K562 (cell line): ENCODE results near the gene SIK3. TPM values are rescaled to one million over a fixed set of nuclear protein-coding genes. Genes with fewer than 3 reads are reported as not detected.
A peak's percentile ranks its signal among the peaks of the same experiment; 100 is the strongest.

Experiments used
- ATAC-seq: fragments of 200-7000 bp; cut with Tn5 transposase; 3 replicates; pipeline ENCODE4 v1.9.1; 2020; ENCODE audit warnings: moderate library complexity
- BruUV-seq: library from RNA; stranded (reverse); fragments of 400-500 nt; replicated peaks from 2 replicates; lab custom pipeline; 2021; lab: Mats Ljungman, UMichigan
- CTCF ChIA-PET: fragments of 300-600 bp; formaldehyde crosslinking; extraction: SDS; loops from one replicate; lab custom pipeline; 2021; ENCODE audit warnings: low intra/inter-chr PET ratio; lab: Yijun Ruan, JAX
- POLR2A ChIA-PET: fragments of 300-600, 350-650 bp; sonication (Branson Sonifier 250); formaldehyde crosslinking; extraction: SDS; loops from one replicate; lab custom pipeline; 2021; ENCODE audit warnings: antibody characterized with exemption, inconsistent platforms; lab: Yijun Ruan, JAX
- DNase-seq, 4 experiments: peaks; one replicate each; pipeline versions ENCODE4 v3.0.0 to v3.0.0-alpha.2; 2011 to 2018; ENCODE audit warnings: low spot score in 3 of 4, mixed read lengths in 3 of 4; ENCODE audit errors: extremely low read depth in 1 of 4
- FAIRE-seq: peaks from 2 replicates; lab custom pipeline; 2011; peaks lifted over from hg19 to GRCh38; lab: Jason Lieb, UNC
- H2AFZ ChIP-seq: 2 replicates; pipeline ENCODE4 v1.6.0; 2011; ENCODE audit warnings: low read depth, low read length, control low read depth, inconsistent platforms
- H3K27ac ChIP-seq: fragments of 200-600 bp; 3 replicates; pipeline ENCODE4 v1.8.0; 2011; ENCODE audit warnings: low read depth, mild to moderate bottlenecking, control low read depth, inconsistent platforms, low read length, moderate library complexity, mixed read lengths; ENCODE audit errors: extremely low read depth
- H3K27me3 ChIP-seq, 2 experiments: fragments of 300-600 bp in 1 of 2; 2 replicates in 1 of 2; 3 replicates in 1 of 2; pipeline versions ENCODE4 v1.6.0 to v1.8.0; 2011; ENCODE audit warnings: inconsistent platforms in 2 of 2, low read length in 2 of 2, mild to moderate bottlenecking in 1 of 2, mixed read lengths in 1 of 2, moderate library complexity in 1 of 2; ENCODE audit not compliant: control insufficient read depth in 2 of 2, insufficient read depth in 2 of 2
- H3K36me3 ChIP-seq: fragments of 300-600 bp; 3 replicates; pipeline ENCODE4 v1.8.0; 2011; ENCODE audit warnings: mild to moderate bottlenecking, low read length, inconsistent platforms; ENCODE audit not compliant: control insufficient read depth, insufficient read depth
- H3K4me1 ChIP-seq, 2 experiments: fragments of 200-600 bp in 1 of 2; replicated peaks in 1 of 2; 2 replicates in 1 of 2; 3 replicates in 1 of 2; pipeline versions ENCODE4 v1.5.1 to v1.8.0; 2011; ENCODE audit warnings: inconsistent platforms in 2 of 2, low read length in 2 of 2, mild to moderate bottlenecking in 1 of 2, mixed read lengths in 1 of 2, moderate library complexity in 1 of 2; ENCODE audit not compliant: control insufficient read depth in 2 of 2, insufficient read depth in 2 of 2
- H3K4me2 ChIP-seq: 2 replicates; pipeline ENCODE4 v1.6.1; 2011; ENCODE audit warnings: low read length, control low read depth, inconsistent platforms, mixed read lengths; ENCODE audit not compliant: insufficient read depth
- H3K4me3 ChIP-seq: fragments of 200-600 bp; sonication (generic), shearing (Covaris generic); 2 replicates; pipeline ENCODE4 v1.5.1; 2016; ENCODE audit warnings: control low read depth, inconsistent platforms
- H3K79me2 ChIP-seq: fragments of 200-600 bp; 3 replicates; pipeline ENCODE4 v1.8.0; 2011; ENCODE audit warnings: low read length, inconsistent platforms; ENCODE audit not compliant: control insufficient read depth, insufficient read depth
- H3K9ac ChIP-seq, 2 experiments: 2 replicates each; pipeline versions ENCODE4 v1.6.0 to v1.6.1; 2011; ENCODE audit warnings: low read depth in 2 of 2, low read length in 2 of 2, control low read depth in 1 of 2, inconsistent platforms in 1 of 2, mild to moderate bottlenecking in 1 of 2, mixed read lengths in 1 of 2; ENCODE audit not compliant: insufficient read depth in 1 of 2
- H3K9me1 ChIP-seq: one replicate; pipeline ENCODE4 v1.6.0; 2011; ENCODE audit warnings: inconsistent platforms, mild to moderate bottlenecking, low read length, moderate library complexity; ENCODE audit not compliant: control insufficient read depth, insufficient read depth
- H3K9me3 ChIP-seq: replicated peaks from 2 replicates; pipeline ENCODE4 v1.5.1; 2011; ENCODE audit warnings: low read depth, low read length, inconsistent platforms; ENCODE audit not compliant: control insufficient read depth, insufficient read depth
- H4K20me1 ChIP-seq: replicated peaks from 2 replicates; pipeline ENCODE4 v1.6.1; 2011; ENCODE audit warnings: low read length, inconsistent platforms, mixed read lengths; ENCODE audit not compliant: control insufficient read depth, insufficient read depth
- CHD4 ChIP-seq: fragments of 200-600 bp; sonication (generic); IDR thresholded peaks from 3 replicates; pipeline ENCODE4 v1.6.1; 2012; ENCODE audit warnings: low read depth, mild to moderate bottlenecking, mixed read lengths, low read length, inconsistent platforms; ENCODE audit not compliant: insufficient read depth, insufficient replicate concordance, poor library complexity, severe bottlenecking
- DPF2 ChIP-seq: fragments of 450-650 bp; IDR thresholded peaks from 2 replicates; pipeline ENCODE4 v1.6.1; 2016
- FOXM1 ChIP-seq, 2 experiments: fragments of 450-650 bp in 1 of 2; sonication (generic) in 1 of 2; formaldehyde crosslinking in 1 of 2; IDR thresholded peaks; 2 replicates each; pipeline versions ENCODE4 v1.6.1 to v1.9.0; 2017 to 2022; ENCODE audit warnings: low read depth in 2 of 2, mild to moderate bottlenecking in 2 of 2, missing genetic modification reagents in 1 of 2, moderate library complexity in 1 of 2
- HMGN3 ChIP-seq: IDR thresholded peaks from 2 replicates; pipeline ENCODE4 v1.6.1; 2011; ENCODE audit warnings: borderline replicate concordance, low read depth, mild to moderate bottlenecking, mixed read lengths, low read length; ENCODE audit not compliant: insufficient read length; ENCODE audit errors: extremely low read depth
- HNRNPL ChIP-seq: fragments of 200-400 bp; formaldehyde crosslinking; IDR thresholded peaks from 2 replicates; pipeline ENCODE4 v1.6.1; 2017; ENCODE audit warnings: low read depth, mild to moderate bottlenecking, low read length
- JUNB ChIP-seq: fragments of 450-650 bp; formaldehyde crosslinking; conservative IDR thresholded peaks from 2 replicates; pipeline ENCODE4 v1.4.0; 2020; ENCODE audit warnings: mild to moderate bottlenecking
- POLR2AphosphoS5 ChIP-seq: IDR thresholded peaks from 2 replicates; pipeline ENCODE4 v1.6.1; 2011; ENCODE audit warnings: mild to moderate bottlenecking, low read depth, low read length, moderate library complexity; ENCODE audit not compliant: control insufficient read depth, insufficient read depth
- RB1 ChIP-seq: fragments of 450-650 bp; IDR thresholded peaks from 2 replicates; pipeline ENCODE4 v1.6.1; 2017; ENCODE audit warnings: low read depth, mild to moderate bottlenecking
- RFX1 ChIP-seq: fragments of 450-650 bp; IDR thresholded peaks from 2 replicates; pipeline ENCODE4 v1.6.1; 2016; ENCODE audit warnings: mild to moderate bottlenecking, moderate library complexity
- SMARCC2 ChIP-seq: fragments of 450-650 bp; IDR thresholded peaks from 2 replicates; pipeline ENCODE4 v1.6.1; 2017; ENCODE audit warnings: antibody characterized with exemption, moderate library complexity, mild to moderate bottlenecking, low read depth
- TEAD1 ChIP-seq, 2 experiments: fragments of 450-650 bp in 1 of 2; sonication (generic) in 1 of 2; formaldehyde crosslinking; IDR thresholded peaks; 2 replicates each; pipeline versions ENCODE4 v1.4.0 to v1.8.0; 2020 to 2022; ENCODE audit warnings: mild to moderate bottlenecking in 2 of 2, missing genetic modification reagents in 1 of 2
- TEAD2 ChIP-seq: fragments of 450-650 bp; IDR thresholded peaks from 2 replicates; pipeline ENCODE4 v1.6.1; 2016; ENCODE audit warnings: missing genetic modification characterization, control low read depth, missing compliant biosample characterization
- THRAP3 ChIP-seq: fragments of 450-650 bp; IDR thresholded peaks from 2 replicates; pipeline ENCODE4 v1.6.1; 2016; ENCODE audit warnings: mild to moderate bottlenecking, inconsistent platforms, borderline replicate concordance
- ZNF41 ChIP-seq: fragments of 250-450 bp; sonication (Bioruptor Pico); conservative IDR thresholded peaks from 2 replicates; pipeline ENCODE4 v1.4.0; 2020; ENCODE audit warnings: mild to moderate bottlenecking
- ZNF668 ChIP-seq: fragments of 250-450 bp; sonication (Bioruptor Pico); IDR thresholded peaks from 2 replicates; pipeline ENCODE4 v1.8.0; 2022; ENCODE audit warnings: mild to moderate bottlenecking, inconsistent platforms
- ZNF707 ChIP-seq: fragments of 250-450 bp; sonication (Bioruptor Pico); conservative IDR thresholded peaks from 2 replicates; pipeline ENCODE4 v1.8.0; 2022; ENCODE audit warnings: inconsistent platforms, mild to moderate bottlenecking, moderate library complexity
- WGBS: fragments of 100-300 bp; shearing (Covaris generic); methylation state at CpG from one replicate; pipeline ENCODE4 v1.1.6; 2016; ENCODE audit warnings: low coverage, mixed read lengths; ENCODE audit not compliant: insufficient coverage; ENCODE audit errors: missing lambda C conversion rate; 5-methylcytosine and 5-hydroxymethylcytosine counted together
- in situ Hi-C: fragments of 300-500 bp; cut with MboI; formaldehyde crosslinking; loops from 4 replicates; pipeline ENCODE4 v1.15.0; 2018; ENCODE audit warnings: inconsistent platforms, mixed read lengths
- intact Hi-C: fragments of 100-400 bp; cut with micrococcal nuclease; formaldehyde crosslinking; loops from 2 replicates; pipeline ENCODE4 v1.14.2; 2022
- polyA plus RNA-seq, 8 experiments: library from polyadenylated mRNA; depleted of rRNA in 4 of 8; stranded (reverse) in 5 of 8; unstranded in 3 of 8; fragments of >200 nt; fragmentation: Nextera tagmentation in 2 of 8; fragmentation: Illumina TruSeq in 1 of 8; extraction: Ambion mirVana in 2 of 8; extraction: Trizol in 1 of 8; gene quantifications; 2 replicates each; pipeline versions ENCODE4 v1.2.1 to v1.2.3, GENCODE V29; 2011 to 2014; ENCODE audit warnings: inconsistent platforms in 1 of 8, missing spikeins in 1 of 8
- total RNA-seq, 7 experiments: library from RNA; depleted of rRNA in 6 of 7; stranded (reverse); fragments of >200 nt in 6 of 7; fragmentation: Illumina TruSeq in 2 of 7; extraction: Trizol in 2 of 7; gene quantifications; 2 replicates each; pipeline versions ENCODE4 v1.2.1 to v1.2.3, GENCODE V29; 2011 to 2021; ENCODE audit warnings: low replicate concordance in 1 of 7
- TF ChIP-seq, protein P1 (sequence below): sonication (generic); formaldehyde crosslinking; IDR thresholded peaks from 2 replicates; pipeline ENCODE4 v1.8.0; 2022; ENCODE audit warnings: missing genetic modification reagents, mild to moderate bottlenecking, borderline replicate concordance
- TF ChIP-seq, protein P2 (sequence below): fragments of 250-450 bp; sonication (Bioruptor Pico); IDR thresholded peaks from 2 replicates; pipeline ENCODE4 v1.4.0; 2020; ENCODE audit warnings: borderline replicate concordance

SIK3 gene
- total and polyA plus RNA-seq, 9 of the 15 experiments (the other 6 are each of a cell fraction or from before 2014, with no cell fraction given), result 1.6 to 21.6 (median 8.0) TPM

DNA sequence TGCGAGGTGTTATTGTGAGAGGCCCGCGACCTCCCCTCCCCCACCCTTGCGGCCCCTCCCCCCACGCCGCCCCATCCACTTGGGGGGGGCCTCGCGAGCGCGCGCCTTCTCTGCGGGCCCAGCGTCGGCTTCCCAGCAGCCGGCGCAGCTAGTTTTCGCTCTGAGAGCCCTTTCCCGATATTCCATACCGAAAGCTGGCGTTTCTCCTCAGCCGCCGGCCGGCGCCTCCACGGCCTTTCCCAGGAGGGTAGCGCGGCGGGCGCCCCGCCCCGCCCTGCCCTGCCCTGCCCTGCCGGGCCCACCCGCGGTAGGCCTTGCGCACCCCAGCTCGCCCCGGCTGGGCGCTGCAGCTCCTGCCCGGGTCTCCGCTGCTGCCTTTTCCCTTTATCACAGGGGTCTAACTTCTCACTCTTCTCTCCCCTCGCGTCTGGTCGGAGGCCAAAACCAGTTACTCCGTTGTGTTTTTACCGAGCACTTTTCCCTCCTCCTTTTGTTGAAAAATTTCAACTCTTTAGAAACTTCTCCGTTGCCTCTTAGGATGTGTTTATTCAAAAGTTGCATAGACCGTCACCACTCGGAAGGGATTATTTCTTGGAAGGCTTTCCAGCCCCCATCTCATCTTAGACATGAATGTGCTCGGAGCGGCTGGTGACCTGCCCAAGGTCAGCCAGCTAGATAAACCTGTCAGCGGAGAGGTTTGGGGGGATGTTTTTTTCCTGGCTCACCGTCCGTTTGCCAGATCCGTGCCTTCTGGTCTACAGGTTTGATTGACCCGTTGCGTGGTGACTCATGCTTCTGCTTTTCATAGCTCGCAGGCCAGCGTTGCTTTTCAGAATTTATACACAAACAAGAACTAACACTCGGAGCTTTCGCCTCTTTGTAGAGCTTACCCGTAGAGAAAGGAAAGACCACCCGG, 46.5 kb upstream of the SIK3 start:
- Histone ChIP-seq H3K4me1 (peaks cover 10 to 13% of the 10 kb centered on the region in 2 experiments; a peak in 4 of 5 replicates), H2AFZ (peak overlapping the region; percentile 99), H3K27me3 (no peaks in the 10 kb centered on the region), H3K4me2 (peak overlapping the region; percentile 100), H4K20me1 (peaks cover 6% of the 10 kb centered on the region), H3K4me3 (peak overlapping the region; percentile 89), H3K27ac (peak overlapping the region; percentile 88), H3K9me3 (no peaks in the 10 kb centered on the region), H3K9ac (peak overlapping the region; percentile 90 to 92), H3K79me2 (peaks cover 61% of the 10 kb centered on the region), H3K9me1 (no peaks in the 10 kb centered on the region), H3K36me3 (peaks cover 35% of the 10 kb centered on the region)
- FAIRE-seq (peak; percentile 73), DNase-seq (peak; percentile 49 to 83 (median 63)), ATAC-seq (peak; percentile 83)
- under 1% methylated on average over 38 of the region's 62 CpGs for WGBS
- CTCF ChIA-PET, result interaction anchor here (0.5 kb wide), 1 partner anchor 138 kb away, joined by 3 read pairs; no protein-coding TSS in a partner anchor
- intact Hi-C loops, result loop anchor here (1.0 to 2.0 kb wide), 2 partner anchors 34 to 80 kb away; partner anchors contain the start of gene SIDT2
- no TSS peak for BruUV-seq
- POLR2A ChIA-PET, result interaction anchor here (0.6 to 2.7 kb wide), 16 partner anchors 9 to 402 kb away, joined by 3 to 18 read pairs (median 4); partner anchors contain the start of genes CEP164 and SIDT2
- in situ Hi-C loops, result no loop called here
- peak; percentile 54 for TF ChIP-seq HMGN3
- 0 out of 2 replicates have a peak, but pooled peaks have one; percentile 15 for TF ChIP-seq FOXM1 (IDR thresholded peaks at IDR 0.05; ENCODE audit: low read depth)
- TF ChIP-seq FOXM1 (CRISPR knock-in tag; IDR thresholded peaks at IDR 0.05; ENCODE audit: low read depth), result no peak
- no peak for TF ChIP-seq ZNF707 (CRISPR knock-in tag)
- TF ChIP-seq, protein P1, sequence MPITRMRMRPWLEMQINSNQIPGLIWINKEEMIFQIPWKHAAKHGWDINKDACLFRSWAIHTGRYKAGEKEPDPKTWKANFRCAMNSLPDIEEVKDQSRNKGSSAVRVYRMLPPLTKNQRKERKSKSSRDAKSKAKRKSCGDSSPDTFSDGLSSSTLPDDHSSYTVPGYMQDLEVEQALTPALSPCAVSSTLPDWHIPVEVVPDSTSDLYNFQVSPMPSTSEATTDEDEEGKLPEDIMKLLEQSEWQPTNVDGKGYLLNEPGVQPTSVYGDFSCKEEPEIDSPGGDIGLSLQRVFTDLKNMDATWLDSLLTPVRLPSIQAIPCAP (CRISPR knock-in tag), result no peak
- 0 out of 4 replicates have a peak, but pooled peaks of 1 of the 2 experiments have one; percentile 71 for TF ChIP-seq TEAD1 (CRISPR knock-in tag; IDR thresholded peaks at IDR 0.05)
- peak; percentile 41; the same call in 1 of the 2 replicates for TF ChIP-seq SMARCC2
- TF ChIP-seq TEAD2 (tag), result no peak
- 0 out of 2 replicates have a peak, but pooled peaks have one; percentile 23 for TF ChIP-seq HNRNPL
- TF ChIP-seq RB1, result peak; percentile 55; the same call in 1 of the 2 replicates
- TF ChIP-seq JUNB (CRISPR knock-in tag), result no peak
- no peak for TF ChIP-seq ZNF668 (CRISPR knock-in tag)
- TF ChIP-seq DPF2, result 0 out of 2 replicates have a peak, but pooled peaks have one; percentile 40
- no peak for TF ChIP-seq ZNF41 (CRISPR knock-in tag)
- no peak for TF ChIP-seq THRAP3
- TF ChIP-seq CHD4, result no peak
- TF ChIP-seq, protein P2, sequence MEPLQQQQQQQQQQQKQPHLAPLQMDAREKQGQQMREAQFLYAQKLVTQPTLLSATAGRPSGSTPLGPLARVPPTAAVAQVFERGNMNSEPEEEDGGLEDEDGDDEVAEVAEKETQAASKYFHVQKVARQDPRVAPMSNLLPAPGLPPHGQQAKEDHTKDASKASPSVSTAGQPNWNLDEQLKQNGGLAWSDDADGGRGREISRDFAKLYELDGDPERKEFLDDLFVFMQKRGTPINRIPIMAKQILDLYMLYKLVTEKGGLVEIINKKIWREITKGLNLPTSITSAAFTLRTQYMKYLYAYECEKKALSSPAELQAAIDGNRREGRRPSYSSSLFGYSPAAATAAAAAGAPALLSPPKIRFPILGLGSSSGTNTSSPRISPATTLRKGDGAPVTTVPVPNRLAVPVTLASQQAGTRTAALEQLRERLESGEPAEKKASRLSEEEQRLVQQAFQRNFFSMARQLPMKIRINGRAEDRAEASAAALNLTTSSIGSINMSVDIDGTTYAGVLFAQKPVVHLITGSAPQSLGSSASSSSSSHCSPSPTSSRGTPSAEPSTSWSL, result no peak
- TF ChIP-seq POLR2AphosphoS5, result 0 out of 2 replicates have a peak, but pooled peaks have one; percentile 14
- TF ChIP-seq RFX1, result no peak
